Esophagus squamous epithelium (tissue), 4 donors: ENCODE measurements around the gene MAEA.
"Not testable (repeated sequence)": the region's sequence is repeated elsewhere in the genome, so short reads cannot be mapped to it uniquely, and the experiment has no call there.

Experiments used
- POLR2A ChIP-seq, 4 donors: fragments of 450-650 bp; IDR thresholded peaks; one replicate each; pipeline ENCODE4 v1.6.1; 2017; ENCODE audit warnings: antibody characterized with exemption in 4 of 4, mild to moderate bottlenecking in 4 of 4, moderate library complexity in 3 of 4
- TF ChIP-seq, protein P1 (sequence below), 6 experiments: fragments of 450-650 bp in 4 of 6; fragments of 200-600 bp in 2 of 6; sonication (generic) in 2 of 6; IDR thresholded peaks; one replicate each; pipeline ENCODE4 v1.5.1; 2016 to 2019; ENCODE audit warnings: antibody characterized with exemption in 6 of 6, mild to moderate bottlenecking in 4 of 6, moderate library complexity in 4 of 6

DNA sequence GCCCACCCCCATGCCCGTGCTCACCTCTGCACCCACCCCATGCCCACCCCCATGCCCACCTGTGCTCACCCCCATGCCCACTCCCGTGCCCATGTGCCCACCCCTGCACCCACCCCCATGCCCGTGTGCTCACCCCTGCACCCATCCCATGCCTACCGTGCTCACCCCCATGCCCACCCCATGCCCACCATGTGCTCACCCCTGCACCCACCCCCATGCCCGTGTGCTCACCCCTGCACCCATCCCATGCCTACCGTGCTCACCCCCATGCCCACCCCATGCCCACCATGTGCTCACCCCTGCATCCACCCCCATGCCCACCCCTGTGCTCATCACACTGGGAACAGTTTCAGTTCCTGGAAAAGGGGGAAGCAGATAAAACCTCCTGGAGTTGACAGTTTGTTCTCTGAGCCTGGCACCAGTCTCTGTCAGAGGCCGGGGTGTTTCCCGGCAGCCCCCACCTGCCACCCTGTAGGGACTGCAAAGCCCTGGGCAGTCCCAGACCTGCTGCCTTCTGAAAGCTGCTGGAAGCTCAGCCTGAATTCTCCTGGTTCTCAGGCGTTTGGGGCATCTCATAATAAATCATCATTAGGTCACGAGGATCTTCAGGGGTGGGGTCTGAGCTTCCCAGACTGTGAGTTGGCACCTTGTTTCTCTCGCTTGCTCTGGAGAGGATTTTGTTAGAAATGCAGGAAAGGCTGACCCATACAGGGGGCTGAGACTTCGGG, 44.3 kb downstream of the MAEA start:
- not testable (repeated sequence) for TF ChIP-seq POLR2A (IDR thresholded peaks at IDR 0.05)
- TF ChIP-seq, protein P1, sequence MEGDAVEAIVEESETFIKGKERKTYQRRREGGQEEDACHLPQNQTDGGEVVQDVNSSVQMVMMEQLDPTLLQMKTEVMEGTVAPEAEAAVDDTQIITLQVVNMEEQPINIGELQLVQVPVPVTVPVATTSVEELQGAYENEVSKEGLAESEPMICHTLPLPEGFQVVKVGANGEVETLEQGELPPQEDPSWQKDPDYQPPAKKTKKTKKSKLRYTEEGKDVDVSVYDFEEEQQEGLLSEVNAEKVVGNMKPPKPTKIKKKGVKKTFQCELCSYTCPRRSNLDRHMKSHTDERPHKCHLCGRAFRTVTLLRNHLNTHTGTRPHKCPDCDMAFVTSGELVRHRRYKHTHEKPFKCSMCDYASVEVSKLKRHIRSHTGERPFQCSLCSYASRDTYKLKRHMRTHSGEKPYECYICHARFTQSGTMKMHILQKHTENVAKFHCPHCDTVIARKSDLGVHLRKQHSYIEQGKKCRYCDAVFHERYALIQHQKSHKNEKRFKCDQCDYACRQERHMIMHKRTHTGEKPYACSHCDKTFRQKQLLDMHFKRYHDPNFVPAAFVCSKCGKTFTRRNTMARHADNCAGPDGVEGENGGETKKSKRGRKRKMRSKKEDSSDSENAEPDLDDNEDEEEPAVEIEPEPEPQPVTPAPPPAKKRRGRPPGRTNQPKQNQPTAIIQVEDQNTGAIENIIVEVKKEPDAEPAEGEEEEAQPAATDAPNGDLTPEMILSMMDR (IDR thresholded peaks at IDR 0.05): not testable (repeated sequence)
